B cell (primary cell): Measurements from ENCODE around the gene CTDSP2. TPM values are rescaled to one million over a fixed set of nuclear protein-coding genes. Genes with fewer than 3 reads are reported as not detected.

Experiments
- ATAC-seq: fragments of 200-7000 bp; cut with Tn5 transposase; one replicate; pipeline ENCODE4 v1.10.0; 2021; ENCODE audit warnings: low read depth, mild to moderate bottlenecking, moderate number of reproducible peaks, moderate library complexity
- CTCF ChIA-PET: fragments of 350-600 bp; sonication (Branson Sonifier 250); formaldehyde crosslinking; loops from one replicate; lab custom pipeline; 2021; ENCODE audit warnings: antibody characterized with exemption, inconsistent platforms; lab: Charles Lee
- POLR2A ChIA-PET: fragments of 350-600 bp; sonication (Branson Sonifier 250); formaldehyde crosslinking; loops from one replicate; lab custom pipeline; 2021; ENCODE audit warnings: antibody characterized with exemption; lab: Charles Lee
- DNase-seq: peaks from one replicate; pipeline ENCODE4 v3.0.0; 2013
- H2AFZ ChIP-seq: 2 replicates; pipeline ENCODE4 v1.6.1; 2012; ENCODE audit warnings: mild to moderate bottlenecking, low read depth, low read length; ENCODE audit not compliant: insufficient read depth, poor library complexity, severe bottlenecking
- H3K27ac ChIP-seq, 2 donors: 1 replicate in 1 of 2; 2 replicates in 1 of 2; pipeline ENCODE4 v1.5.1; 2012 to 2013; ENCODE audit warnings: low read length in 2 of 2, mild to moderate bottlenecking in 2 of 2, moderate library complexity in 1 of 2
- H3K27me3 ChIP-seq, 4 experiments: fragments of 200-600 bp in 1 of 4; sonication (generic) in 1 of 4; replicated peaks in 1 of 4; 1 replicate in 2 of 4; 2 replicates in 2 of 4; pipeline versions ENCODE4 v1.6.1 to v1.7.0; 2013 to 2016; ENCODE audit warnings: low read length in 3 of 4, mild to moderate bottlenecking in 2 of 4, mixed read lengths in 1 of 4, moderate library complexity in 1 of 4; ENCODE audit not compliant: insufficient read depth in 4 of 4, control insufficient read depth in 3 of 4; ENCODE audit errors: control extremely low read depth in 1 of 4
- H3K36me3 ChIP-seq, 2 experiments: replicated peaks in 1 of 2; 1 replicate in 1 of 2; 2 replicates in 1 of 2; pipeline versions ENCODE4 v1.6.1 to v1.7.1; 2013; ENCODE audit warnings: low read length in 1 of 2; ENCODE audit not compliant: insufficient read depth in 2 of 2, control insufficient read depth in 1 of 2; ENCODE audit errors: control extremely low read depth in 1 of 2, extremely low read depth in 1 of 2
- H3K4me1 ChIP-seq, 2 donors: fragments of 200-600 bp in 1 of 2; sonication (generic) in 1 of 2; 1 replicate in 1 of 2; 2 replicates in 1 of 2; pipeline versions ENCODE4 v1.5.1 to v1.6.1; 2013 to 2017; ENCODE audit warnings: low read length in 2 of 2; ENCODE audit not compliant: control insufficient read depth in 2 of 2, insufficient read depth in 2 of 2
- H3K4me2 ChIP-seq: replicated peaks from 2 replicates; pipeline ENCODE3; 2012; ENCODE audit warnings: mild to moderate bottlenecking, low read depth, low read length; ENCODE audit not compliant: poor library complexity, severe bottlenecking
- H3K4me3 ChIP-seq, 5 experiments: fragments of 200-600 bp in 1 of 5; sonication (generic) in 1 of 5; 1 replicate in 3 of 5; 2 replicates in 2 of 5; pipeline versions ENCODE4 v1.5.1 to v1.7.0; 2011 to 2016; ENCODE audit warnings: low read length in 4 of 5, mild to moderate bottlenecking in 4 of 5, low read depth in 2 of 5, control low read depth in 1 of 5, moderate library complexity in 1 of 5; ENCODE audit not compliant: insufficient read depth in 1 of 5; ENCODE audit errors: control extremely low read depth in 1 of 5, extremely low read depth in 1 of 5
- H3K79me2 ChIP-seq: fragments of 200-600 bp; sonication (generic); one replicate; pipeline ENCODE4 v1.6.0; 2016; ENCODE audit warnings: low read length; ENCODE audit not compliant: control insufficient read depth, insufficient read depth
- H3K9ac ChIP-seq: fragments of 200-600 bp; sonication (generic); 2 replicates; pipeline ENCODE4 v1.6.1; 2017; ENCODE audit warnings: mild to moderate bottlenecking, low read length, moderate library complexity
- H3K9me3 ChIP-seq, 3 donors: one replicate each; pipeline versions ENCODE4 v1.6.1 to v1.7.1; 2013; ENCODE audit warnings: low read length in 2 of 3; ENCODE audit not compliant: control insufficient read depth in 2 of 3, insufficient read depth in 1 of 3; ENCODE audit errors: control extremely low read depth in 1 of 3
- H4K20me1 ChIP-seq: 2 replicates; pipeline ENCODE4 v1.6.0; 2012; ENCODE audit warnings: mild to moderate bottlenecking, low read length; ENCODE audit not compliant: insufficient read depth, control insufficient read depth, poor library complexity, severe bottlenecking
- H3K27ac Mint-ChIP-seq: one replicate; pipeline ENCODE4 v1.8.0; 2021; ENCODE audit warnings: mixed read lengths
- H3K27me3 Mint-ChIP-seq: one replicate; pipeline ENCODE4 v1.8.0; 2021; ENCODE audit warnings: mixed read lengths
- H3K4me1 Mint-ChIP-seq: one replicate; pipeline ENCODE4 v1.8.0; 2021; ENCODE audit warnings: mixed read lengths
- H3K4me3 Mint-ChIP-seq: one replicate; pipeline ENCODE4 v1.8.0; 2021; ENCODE audit warnings: mixed read lengths
- H3K9me3 Mint-ChIP-seq: one replicate; pipeline ENCODE4 v1.8.0; 2022; ENCODE audit warnings: mixed read lengths; ENCODE audit not compliant: insufficient read depth
- CTCF ChIP-seq: fragments of 200-600 bp; IDR thresholded peaks from one replicate; pipeline ENCODE4 v1.8.0; 2022; ENCODE audit warnings: antibody characterized with exemption, mild to moderate bottlenecking
- EZH2 ChIP-seq: IDR thresholded peaks from 2 replicates; pipeline ENCODE4 v1.6.1; 2012; ENCODE audit warnings: borderline replicate concordance, low read depth, mild to moderate bottlenecking, moderate library complexity, low read length; ENCODE audit not compliant: insufficient read depth, poor library complexity, severe bottlenecking
- WGBS: methylation state at CpG from one replicate; pipeline ENCODE4 v1.1.5; 2013; ENCODE audit warnings: missing lambda C conversion rate; ENCODE audit not compliant: insufficient coverage; 5-methylcytosine and 5-hydroxymethylcytosine counted together
- intact Hi-C: fragments of 100-400 bp; cut with micrococcal nuclease; formaldehyde crosslinking; loops from one replicate; pipeline ENCODE4 v1.10.0; 2022
- polyA plus RNA-seq: library from polyadenylated mRNA; depleted of rRNA; stranded (reverse); fragments of >200 nt; gene quantifications from 2 replicates; pipeline ENCODE4 v1.2.3, GENCODE V29; 2012
- total RNA-seq, 2 donors: library from RNA; stranded (reverse); fragments of 120-200 nt in 1 of 2; gene quantifications; 1 replicate in 1 of 2; 2 replicates in 1 of 2; pipeline versions ENCODE4 v1.2.3 to v1.2.4, GENCODE V29; 2013 to 2022

The CTDSP2 gene
- total and polyA plus RNA-seq, 2 donors (not counting 1 experiment from before 2014, with no cell fraction given): 99.1 to 209 TPM

DNA sequence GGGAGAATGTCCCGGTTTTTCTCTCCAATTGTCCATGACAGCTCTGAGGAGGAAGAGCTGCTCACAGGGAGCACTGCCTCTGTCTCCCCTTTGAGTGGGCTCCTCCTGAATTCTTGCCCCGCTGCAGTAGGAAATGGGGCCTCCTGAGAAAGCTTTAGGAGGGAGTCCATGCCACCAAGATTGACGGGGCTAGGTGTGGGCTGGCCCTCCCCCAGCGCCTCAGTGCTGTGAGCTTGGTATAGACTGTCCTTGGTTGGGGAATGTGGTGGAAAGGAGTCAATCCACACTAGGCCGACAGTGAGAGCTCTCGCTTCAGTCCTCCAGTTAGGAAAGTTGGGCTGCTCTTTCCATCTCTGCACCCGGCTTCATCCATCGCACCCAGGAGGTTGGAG is 23.4 kb upstream of the CTDSP2 start:
- Histone ChIP-seq H2AFZ (no peak overlapping the region), H3K79me2 (no peaks in the 10 kb centered on the region), H3K4me1 (peaks cover 6 to 8% of the 10 kb centered on the region in 2 donors), H3K4me3 (no peak overlapping the region), H3K27me3 (peaks cover 0 to 31% (median 8%) of the 10 kb centered on the region in 4 experiments), H3K27ac (no peak overlapping the region), H4K20me1 (no peaks in the 10 kb centered on the region), H3K4me2 (no peak overlapping the region), H3K9me3 (no peaks in the 10 kb centered on the region), H3K36me3 (no peaks in the 10 kb centered on the region), H3K9ac (no peak overlapping the region)
- no peak for TF ChIP-seq CTCF
- no peak for TF ChIP-seq EZH2
- no peak overlapping the region for H3K27ac Mint-ChIP-seq
- H3K4me1 Mint-ChIP-seq: peaks cover 8% of the 10 kb centered on the region
- H3K9me3 Mint-ChIP-seq: no peaks in the 10 kb centered on the region
- peaks cover 22% of the 10 kb centered on the region for H3K27me3 Mint-ChIP-seq
- no peak for DNase-seq
- POLR2A ChIA-PET: no interaction called here
- intact Hi-C loops: no loop called here
- CTCF ChIA-PET: interaction anchor here (1.1 to 1.2 kb wide), 2 partner anchors 24 to 27 kb away, joined by 3 read pairs; partner anchors contain the start of gene CTDSP2
- no peak overlapping the region for H3K4me3 Mint-ChIP-seq
- no peak for ATAC-seq
- 98% methylated on average over 8 of the region's 8 CpGs for WGBS

DNA sequence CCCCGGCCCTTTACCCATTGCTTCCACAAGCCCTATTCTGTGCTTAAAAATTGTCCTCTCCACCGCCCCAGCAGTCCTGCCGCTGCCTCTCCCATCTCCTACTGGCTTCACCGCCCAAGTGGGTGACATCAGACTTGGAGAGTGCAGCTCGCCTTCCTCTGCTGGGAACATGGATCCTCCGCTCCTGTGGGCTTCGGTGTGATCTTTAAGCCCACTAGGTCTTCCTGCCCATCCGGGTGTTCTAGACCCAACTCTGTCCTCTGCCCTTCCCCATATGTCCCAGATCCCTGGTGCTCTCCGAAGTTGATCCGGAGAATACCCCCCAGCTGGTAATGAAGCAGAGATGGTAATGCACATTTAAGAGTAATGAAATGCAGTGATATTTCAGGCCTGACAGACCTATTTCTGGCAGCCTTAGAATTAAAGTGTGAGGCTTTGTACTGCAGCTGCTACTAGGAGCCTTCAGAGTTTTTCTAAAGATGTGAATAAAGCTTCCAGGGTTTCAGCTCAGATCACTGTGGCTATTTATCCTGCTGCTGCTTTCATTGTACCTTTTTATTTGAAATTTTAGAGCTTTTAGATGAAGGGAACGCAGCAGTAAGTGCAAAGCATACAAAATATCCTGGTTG is 22.9 kb upstream of the CTDSP2 start:
- intact Hi-C loops: no loop called here
- no peak overlapping the region for H3K4me3 Mint-ChIP-seq
- no peaks in the 10 kb centered on the region for H3K9me3 ChIP-seq
- H3K36me3 ChIP-seq: no peaks in the 10 kb centered on the region
- H3K4me2 ChIP-seq: no peak overlapping the region
- H3K27ac Mint-ChIP-seq: no peak overlapping the region
- H4K20me1 ChIP-seq: no peaks in the 10 kb centered on the region
- DNase-seq (no peak), ATAC-seq (no peak)
- ChIA-PET POLR2A (no interaction called here), CTCF (interaction anchor here (1.1 to 1.2 kb wide), 2 partner anchors 23 to 27 kb away, joined by 3 read pairs; partner anchors contain the start of gene CTDSP2)
- H3K4me1 Mint-ChIP-seq: peaks cover 8% of the 10 kb centered on the region
- H3K4me3 ChIP-seq: no peak overlapping the region
- TF ChIP-seq EZH2 (no peak), CTCF (no peak)
- no peak overlapping the region for H2AFZ ChIP-seq
- peaks cover 0 to 37% (median 11%) of the 10 kb centered on the region in 4 experiments for H3K27me3 ChIP-seq
- H3K27ac ChIP-seq: no peak overlapping the region
- no peak overlapping the region for H3K9ac ChIP-seq
- H3K27me3 Mint-ChIP-seq: peaks cover 27% of the 10 kb centered on the region
- WGBS: 98% methylated on average over 10 of the region's 11 CpGs
- H3K9me3 Mint-ChIP-seq: no peaks in the 10 kb centered on the region
- H3K4me1 ChIP-seq: peaks cover 8 to 10% of the 10 kb centered on the region in 2 donors
- H3K79me2 ChIP-seq: no peaks in the 10 kb centered on the region
